ENCODE results near the gene APOE. TPM values are rescaled to one million over a fixed set of nuclear protein-coding genes. Genes with fewer than 3 reads are reported as not detected.

APOE gene
- total RNA-seq, 1 donor from 2014 or later = 258 TPM

- Mint-ChIP-seq H3K9me3 (ENCODE audit: unreplicated experiment) (no peaks in the 10 kb centered on the region), H3K4me3 (ENCODE audit: unreplicated experiment) (peak overlapping the region; percentile 76), H3K4me1 (ENCODE audit: unreplicated experiment) (peaks cover 58% of the 10 kb centered on the region), H3K36me3 (ENCODE audit: low read depth, unreplicated experiment) (peaks cover 63% of the 10 kb centered on the region), H3K27ac (ENCODE audit: unreplicated experiment) (peak overlapping the region; percentile 75), H3K27me3 (ENCODE audit: unreplicated experiment) (peaks cover 24% of the 10 kb centered on the region)
- TF ChIP-seq CTCF (IDR thresholded peaks at IDR 0.05; ENCODE audit: unreplicated experiment) = no peak
- DNase-seq (ENCODE audit: low spot score) = no peak
Observed at GRCh38 chr19:44872661-44873060, 32.9 kb upstream of the APOE start.

GRCh38 chr19:44874317-44874716, 31.3 kb upstream of the APOE start:
- no peaks in the 10 kb centered on the region for H3K9me3 Mint-ChIP-seq (ENCODE audit: unreplicated experiment)
- H3K4me3 Mint-ChIP-seq (ENCODE audit: unreplicated experiment) = peak overlapping the region; percentile 74
- DNase-seq (ENCODE audit: low spot score) = no peak
- peaks cover 60% of the 10 kb centered on the region for H3K4me1 Mint-ChIP-seq (ENCODE audit: unreplicated experiment)
- H3K27ac Mint-ChIP-seq (ENCODE audit: unreplicated experiment) = no peak overlapping the region
- H3K27me3 Mint-ChIP-seq (ENCODE audit: unreplicated experiment) = peaks cover 30% of the 10 kb centered on the region
- TF ChIP-seq CTCF (IDR thresholded peaks at IDR 0.05; ENCODE audit: unreplicated experiment) = no peak
- H3K36me3 Mint-ChIP-seq (ENCODE audit: low read depth, unreplicated experiment) = peaks cover 61% of the 10 kb centered on the region

- Mint-ChIP-seq H3K36me3 (ENCODE audit: low read depth, unreplicated experiment) (peaks cover 58% of the 10 kb centered on the region), H3K9me3 (ENCODE audit: unreplicated experiment) (no peaks in the 10 kb centered on the region), H3K4me1 (ENCODE audit: unreplicated experiment) (peaks cover 55% of the 10 kb centered on the region), H3K4me3 (ENCODE audit: unreplicated experiment) (peak overlapping the region; percentile 56), H3K27ac (ENCODE audit: unreplicated experiment) (peak overlapping the region; percentile 83), H3K27me3 (ENCODE audit: unreplicated experiment) (peaks cover 26% of the 10 kb centered on the region)
- TF ChIP-seq CTCF (IDR thresholded peaks at IDR 0.05; ENCODE audit: unreplicated experiment) = no peak
- no peak for DNase-seq (ENCODE audit: low spot score)
Observed at GRCh38 chr19:44875666-44876451, 29.7 kb upstream of the APOE start.

GRCh38 chr19:44876930-44877535, 28.6 kb upstream of the APOE start:
- Mint-ChIP-seq H3K4me3 (ENCODE audit: unreplicated experiment) (peak overlapping the region; percentile 11), H3K36me3 (ENCODE audit: low read depth, unreplicated experiment) (peaks cover 61% of the 10 kb centered on the region), H3K9me3 (ENCODE audit: unreplicated experiment) (no peaks in the 10 kb centered on the region), H3K27ac (ENCODE audit: unreplicated experiment) (peak overlapping the region; percentile 48), H3K4me1 (ENCODE audit: unreplicated experiment) (peaks cover 48% of the 10 kb centered on the region), H3K27me3 (ENCODE audit: unreplicated experiment) (peaks cover 30% of the 10 kb centered on the region)
- DNase-seq (ENCODE audit: low spot score) = no peak
- no peak for TF ChIP-seq CTCF (IDR thresholded peaks at IDR 0.05; ENCODE audit: unreplicated experiment)
